ENCODE data around the gene ZNF691. TPM values are rescaled to one million over a fixed set of nuclear protein-coding genes. Genes with fewer than 3 reads are reported as not detected.
"Not testable (repeated sequence)": the region's sequence is repeated elsewhere in the genome, so short reads cannot be mapped to it uniquely, and the experiment has no call there.

Gene ZNF691
- total RNA-seq, 1 donor from 2014 or later: 11.9 TPM

- TF ChIP-seq, protein P1, sequence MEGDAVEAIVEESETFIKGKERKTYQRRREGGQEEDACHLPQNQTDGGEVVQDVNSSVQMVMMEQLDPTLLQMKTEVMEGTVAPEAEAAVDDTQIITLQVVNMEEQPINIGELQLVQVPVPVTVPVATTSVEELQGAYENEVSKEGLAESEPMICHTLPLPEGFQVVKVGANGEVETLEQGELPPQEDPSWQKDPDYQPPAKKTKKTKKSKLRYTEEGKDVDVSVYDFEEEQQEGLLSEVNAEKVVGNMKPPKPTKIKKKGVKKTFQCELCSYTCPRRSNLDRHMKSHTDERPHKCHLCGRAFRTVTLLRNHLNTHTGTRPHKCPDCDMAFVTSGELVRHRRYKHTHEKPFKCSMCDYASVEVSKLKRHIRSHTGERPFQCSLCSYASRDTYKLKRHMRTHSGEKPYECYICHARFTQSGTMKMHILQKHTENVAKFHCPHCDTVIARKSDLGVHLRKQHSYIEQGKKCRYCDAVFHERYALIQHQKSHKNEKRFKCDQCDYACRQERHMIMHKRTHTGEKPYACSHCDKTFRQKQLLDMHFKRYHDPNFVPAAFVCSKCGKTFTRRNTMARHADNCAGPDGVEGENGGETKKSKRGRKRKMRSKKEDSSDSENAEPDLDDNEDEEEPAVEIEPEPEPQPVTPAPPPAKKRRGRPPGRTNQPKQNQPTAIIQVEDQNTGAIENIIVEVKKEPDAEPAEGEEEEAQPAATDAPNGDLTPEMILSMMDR (IDR thresholded peaks at IDR 0.05): no peak
Measured at GRCh38 chr1:42888013-42888633, 41.7 kb downstream of the ZNF691 start.

DNA sequence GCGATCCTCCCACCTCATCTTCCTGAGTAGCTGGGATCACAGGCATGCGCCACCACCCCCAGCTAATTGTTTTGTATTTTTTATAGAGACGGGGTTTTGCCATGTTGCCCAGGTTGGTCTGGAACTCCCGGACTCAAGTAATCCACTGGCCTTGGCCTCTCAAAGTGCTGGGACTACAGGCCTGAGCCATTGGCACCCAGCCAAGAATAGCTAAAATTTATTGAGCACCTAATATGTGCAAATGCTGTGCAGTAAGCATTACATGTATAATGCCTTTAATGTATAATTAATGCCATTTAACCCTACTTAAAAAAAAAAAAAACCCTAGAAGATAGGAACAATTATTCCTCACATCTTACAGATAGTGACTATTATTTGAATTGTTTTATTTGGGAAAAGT lies 42.9 kb downstream of the ZNF691 start:
- TF ChIP-seq, protein P1 (IDR thresholded peaks at IDR 0.05): no peak
- H3K27ac ChIP-seq: no peak overlapping the region
- DNase-seq: no peak
- no peak for ATAC-seq
- H3K4me1 ChIP-seq: no peaks in the 10 kb centered on the region
- H3K4me3 ChIP-seq: no peak overlapping the region
- peaks cover 6% of the 10 kb centered on the region for H3K27me3 ChIP-seq (ENCODE audit: low read depth)
- H3K9me3 ChIP-seq: no peaks in the 10 kb centered on the region
- H3K36me3 ChIP-seq: no peaks in the 10 kb centered on the region
- intact Hi-C loops (cut with DNase I): no loop called here

More at GRCh38 chr1:42888013-42888633, 41.7 kb downstream of the ZNF691 start:
- no peaks in the 10 kb centered on the region for H3K36me3 ChIP-seq
- no peaks in the 10 kb centered on the region for H3K4me1 ChIP-seq
- H3K27ac ChIP-seq: no peak overlapping the region
- DNase-seq (no peak), ATAC-seq (no peak)
- no peaks in the 10 kb centered on the region for H3K9me3 ChIP-seq
- intact Hi-C loops (cut with DNase I): no loop called here
- no peak overlapping the region for H3K4me3 ChIP-seq
- peaks cover 6% of the 10 kb centered on the region for H3K27me3 ChIP-seq (ENCODE audit: low read depth)

DNA sequence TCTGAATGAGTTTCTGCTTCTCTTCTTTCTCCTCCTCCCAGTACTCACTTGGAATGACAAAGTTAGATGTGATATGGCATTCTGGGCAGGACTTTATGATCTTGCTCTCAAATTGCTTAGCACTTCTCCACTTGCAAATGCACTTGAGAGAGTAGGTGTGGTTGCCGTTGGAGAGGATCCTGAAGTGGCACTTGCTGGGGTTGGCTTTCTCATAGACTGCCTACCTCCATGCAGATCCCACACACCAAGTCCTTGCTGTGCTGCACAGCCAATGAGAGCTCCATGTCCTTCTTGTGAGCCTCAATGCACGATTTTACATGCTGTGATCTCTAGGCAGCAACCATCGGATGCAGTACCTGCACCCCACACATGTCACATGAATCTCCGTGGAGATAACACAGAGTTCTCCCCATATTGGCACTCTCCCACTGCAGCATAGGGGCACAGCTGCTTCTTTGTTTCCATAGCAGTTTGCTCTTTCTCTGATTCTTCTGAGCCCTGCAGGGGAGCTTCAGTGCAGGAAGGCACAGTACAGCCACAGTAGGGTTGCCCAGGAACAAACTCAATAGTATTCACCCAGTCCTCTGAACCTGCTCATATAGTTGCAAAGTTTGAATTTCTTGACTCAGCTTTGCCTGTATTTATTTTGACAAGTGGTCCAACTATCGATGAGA lies 45.2 kb downstream of the ZNF691 start:
- intact Hi-C loops (cut with DNase I): no loop called here
- ATAC-seq: peak; percentile 93 to 97
- peak; percentile 69 for DNase-seq
- peaks cover 3% of the 10 kb centered on the region for H3K27me3 ChIP-seq (ENCODE audit: low read depth)
- no peaks in the 10 kb centered on the region for H3K4me1 ChIP-seq
- H3K9me3 ChIP-seq: no peaks in the 10 kb centered on the region
- H3K36me3 ChIP-seq: no peaks in the 10 kb centered on the region
- H3K27ac ChIP-seq: no peak overlapping the region
- TF ChIP-seq, protein P1 (IDR thresholded peaks at IDR 0.05): no peak
- no peak overlapping the region for H3K4me3 ChIP-seq

- H3K4me1 ChIP-seq; intact Hi-C loops (cut with DNase I); H3K36me3 ChIP-seq; DNase-seq; H3K27ac ChIP-seq; ATAC-seq; H3K4me3 ChIP-seq; H3K9me3 ChIP-seq; H3K27me3 ChIP-seq (ENCODE audit: low read depth): not testable (repeated sequence)
Measured at GRCh38 chr1:42899960-42900359, 53.5 kb downstream of the ZNF691 start.

Other genes starting within 250 kb of the ZNF691 start
- 25.1 TPM for gene PPIH, start 188.2 kb upstream of the ZNF691 start, total RNA-seq
- gene YBX1, start 164.2 kb upstream of the ZNF691 start, total RNA-seq: 552 TPM
- not detected for gene CLDN19, start 106.4 kb upstream of the ZNF691 start, total RNA-seq
- 24.4 TPM for gene P3H1, start 79.6 kb upstream of the ZNF691 start, total RNA-seq
- 5.6 TPM for gene C1orf50, start 79.4 kb upstream of the ZNF691 start, total RNA-seq
- not detected for gene TMEM269, start 61.6 kb upstream of the ZNF691 start, total RNA-seq
- gene ERMAP, start 29.5 kb upstream of the ZNF691 start, total RNA-seq: 15.2 TPM
- 20.8 TPM for gene SVBP, start 29.2 kb upstream of the ZNF691 start, total RNA-seq
- gene SLC2A1, start 112.3 kb downstream of the ZNF691 start, total RNA-seq: 10.6 TPM